Panc1 (cell line): Measurements from ENCODE around the gene TAOK3. TPM values are rescaled to one million over a fixed set of nuclear protein-coding genes. Genes with fewer than 3 reads are reported as not detected.
A peak's percentile ranks its signal among the peaks of the same experiment; 100 is the strongest.

Experiments
- ATAC-seq: fragments of 200-7000 bp; cut with Tn5 transposase; 2 replicates; pipeline ENCODE4 v1.9.1; 2020; ENCODE audit warnings: mild to moderate bottlenecking, moderate library complexity
- BruUV-seq: library from RNA; stranded (reverse); fragments of 400-500 nt; replicated peaks from 2 replicates; lab custom pipeline; 2021; lab: Mats Ljungman, UMichigan
- CTCF ChIA-PET: fragments of 300-600 bp; sonication (Branson Sonifier 250); formaldehyde crosslinking; loops from one replicate; lab custom pipeline; 2022; ENCODE audit warnings: antibody characterized with exemption; lab: Charles Lee
- POLR2A ChIA-PET: fragments of 300-600 bp; sonication (Branson Sonifier 250); formaldehyde crosslinking; loops from one replicate; lab custom pipeline; 2022; ENCODE audit warnings: antibody characterized with exemption; lab: Charles Lee
- DNase-seq: peaks from one replicate; pipeline ENCODE4 v3.0.0-alpha.2; 2010; ENCODE audit warnings: low read depth, low spot score
- H3K27ac ChIP-seq: 2 replicates; pipeline ENCODE4 v1.5.1; 2011; ENCODE audit warnings: mild to moderate bottlenecking, low read length, inconsistent platforms
- H3K27me3 ChIP-seq: fragments of 200-500 bp; sonication (Bioruptor generic); 2 replicates; pipeline ENCODE4 v1.6.0; 2014; ENCODE audit warnings: low read length, inconsistent platforms; ENCODE audit not compliant: control insufficient read depth, insufficient read depth
- H3K36me3 ChIP-seq: fragments of 200-500 bp; sonication (Bioruptor generic); 2 replicates; pipeline ENCODE4 v1.5.1; 2014; ENCODE audit warnings: inconsistent platforms, mild to moderate bottlenecking, low read length, moderate library complexity; ENCODE audit not compliant: control insufficient read depth, insufficient read depth
- H3K4me1 ChIP-seq: 2 replicates; pipeline ENCODE4 v1.5.1; 2011; ENCODE audit warnings: inconsistent platforms, mild to moderate bottlenecking, low read length, moderate library complexity; ENCODE audit not compliant: control insufficient read depth, insufficient read depth
- H3K4me3 ChIP-seq, 2 experiments: 2 replicates each; pipeline ENCODE4 v1.5.1; 2011 to 2012; ENCODE audit warnings: low read depth in 2 of 2, low read length in 2 of 2, mild to moderate bottlenecking in 2 of 2, inconsistent platforms in 1 of 2, moderate library complexity in 1 of 2
- H3K9me3 ChIP-seq: fragments of 200-500 bp; sonication (Bioruptor generic); 2 replicates; pipeline ENCODE4 v1.5.1; 2014; ENCODE audit warnings: low read depth, mild to moderate bottlenecking, inconsistent platforms, low read length, moderate library complexity; ENCODE audit not compliant: control insufficient read depth, insufficient read depth
- CTCF ChIP-seq: fragments of 450-650 bp; IDR thresholded peaks from 2 replicates; pipeline ENCODE4 v1.5.1; 2017; ENCODE audit warnings: mild to moderate bottlenecking
- POLR2AphosphoS5 ChIP-seq: IDR thresholded peaks from 2 replicates; pipeline ENCODE4 v1.6.1; 2012; ENCODE audit warnings: mild to moderate bottlenecking, low read depth, low read length, moderate library complexity
- REST ChIP-seq, 2 experiments: IDR thresholded peaks; 2 replicates each; pipeline ENCODE4 v1.6.1; 2011 to 2012; ENCODE audit warnings: low read depth in 2 of 2, control low read depth in 1 of 2, low read length in 1 of 2, mild to moderate bottlenecking in 1 of 2, moderate library complexity in 1 of 2; ENCODE audit not compliant: insufficient read depth in 1 of 2
- SIN3A ChIP-seq: IDR thresholded peaks from 2 replicates; pipeline ENCODE4 v1.6.1; 2012; ENCODE audit warnings: low read depth, mild to moderate bottlenecking, low read length, moderate library complexity, borderline replicate concordance; ENCODE audit not compliant: insufficient read depth
- TCF7L2 ChIP-seq: IDR thresholded peaks from 2 replicates; pipeline ENCODE4 v1.6.1; 2011; ENCODE audit warnings: mild to moderate bottlenecking, low read depth, low read length, inconsistent platforms
- in situ Hi-C: cut with HindIII; loops from 2 replicates; pipeline ENCODE4 v1.10.0; 2016; ENCODE audit warnings: low sequenced_read_pairs, low pct_unique_long_range_greater_than_20kb
- intact Hi-C: fragments of 100-400 bp; cut with micrococcal nuclease; formaldehyde crosslinking; loops from one replicate; pipeline ENCODE4 v1.10.0; 2022; ENCODE audit not compliant: unreplicated experiment
- total RNA-seq: library from RNA; stranded (reverse); gene quantifications from one replicate; pipeline ENCODE4 v1.2.1, GENCODE V29; 2021; ENCODE audit not compliant: unreplicated experiment

Gene TAOK3
- total RNA-seq, 1 experiment from 2014 or later: 30.5 TPM

GRCh38 chr12:118374126-118374725 is 1.5 kb upstream of the TAOK3 start:
- no TSS peak for BruUV-seq
- intact Hi-C loops: loop anchor here (2.0 kb wide), 1 partner anchor 191 kb away; no protein-coding TSS in a partner anchor
- Histone ChIP-seq H3K4me1 (peaks cover 8% of the 10 kb centered on the region; the same call in 1 of the 2 replicates), H3K4me3 (peak overlapping the region; percentile 83 to 88), H3K36me3 (peaks cover 5% of the 10 kb centered on the region; the same call in 1 of the 2 replicates), H3K9me3 (no peaks in the 10 kb centered on the region), H3K27me3 (no peaks in the 10 kb centered on the region), H3K27ac (peak overlapping the region; percentile 98)
- in situ Hi-C loops: no loop called here
- no peak for TF ChIP-seq TCF7L2
- TF ChIP-seq CTCF: no peak
- TF ChIP-seq SIN3A: no peak
- TF ChIP-seq POLR2AphosphoS5: no peak
- TF ChIP-seq REST (IDR thresholded peaks at IDR 0.05; ENCODE audit: insufficient read depth in 1 of 2, low read depth in 2 of 2, low read length in 1 of 2): no peak
- POLR2A ChIA-PET: no interaction called here
- CTCF ChIA-PET: interaction anchor here (0.7 kb wide), 1 partner anchor 253 kb away, joined by 3 read pairs; no protein-coding TSS in a partner anchor
- DNase-seq (no peak), ATAC-seq (no peak)

- ATAC-seq: no peak
- in situ Hi-C loops: no loop called here
- peaks cover 5% of the 10 kb centered on the region; the same call in 1 of the 2 replicates for H3K36me3 ChIP-seq
- TF ChIP-seq CTCF: no peak
- no peak for TF ChIP-seq SIN3A
- no peak for TF ChIP-seq POLR2AphosphoS5
- TF ChIP-seq REST (IDR thresholded peaks at IDR 0.05; ENCODE audit: insufficient read depth in 1 of 2, low read depth in 2 of 2, low read length in 1 of 2): no peak
- TF ChIP-seq TCF7L2: no peak
- TSS peak; percentile 19 for BruUV-seq
- no peaks in the 10 kb centered on the region for H3K27me3 ChIP-seq
- intact Hi-C loops: loop anchor here (2.0 kb wide), 1 partner anchor 191 kb away; no protein-coding TSS in a partner anchor
- ChIA-PET POLR2A (no interaction called here), CTCF (interaction anchor here (0.7 kb wide), 1 partner anchor 252 kb away, joined by 3 read pairs; no protein-coding TSS in a partner anchor)
- H3K9me3 ChIP-seq: no peaks in the 10 kb centered on the region
- peaks cover 8% of the 10 kb centered on the region; the same call in 1 of the 2 replicates for H3K4me1 ChIP-seq
- peak overlapping the region; percentile 98 for H3K27ac ChIP-seq
- no peak for DNase-seq
- peak overlapping the region; percentile 83 to 88 for H3K4me3 ChIP-seq
Measured at GRCh38 chr12:118373616-118374015, 909 bp upstream of the TAOK3 start.
